Loucy (cell line): ENCODE results near the gene CCDC51.
A peak's percentile ranks its signal among the peaks of the same experiment; 100 is the strongest.

Experiments
- CTCF ChIP-seq: fragments of 200-600 bp; sonication (generic); conservative IDR thresholded peaks from 2 replicates; pipeline ENCODE4 v1.5.1; 2014; ENCODE audit warnings: mild to moderate bottlenecking, antibody characterized with exemption, low read length
- EZH2phosphoT487 ChIP-seq: fragments of 200-600 bp; IDR thresholded peaks from 2 replicates; pipeline ENCODE4 v1.6.1; 2018; ENCODE audit warnings: antibody characterized with exemption, mild to moderate bottlenecking, moderate library complexity, borderline replicate concordance

- TF ChIP-seq CTCF (peak; percentile 55), EZH2phosphoT487 (no peak)
Observed at GRCh38 chr3:48408823-48409281, 31.1 kb downstream of the CCDC51 start.
